GM12878 (cell line): ENCODE results near the gene WDTC1. TPM values are rescaled to one million over a fixed set of nuclear protein-coding genes. Genes with fewer than 3 reads are reported as not detected.

Experiments used
- ATAC-seq: fragments of 200-7000 bp; cut with Tn5 transposase; 3 replicates; pipeline ENCODE4 v1.9.1; 2020; ENCODE audit warnings: mild to moderate bottlenecking, moderate library complexity
- BruUV-seq: library from RNA; stranded (reverse); fragments of 400-500 nt; replicated peaks from 2 replicates; lab custom pipeline; 2021; lab: Mats Ljungman, UMichigan
- CTCF ChIA-PET: fragments of 300-600 bp; sonication (Branson Sonifier 250); formaldehyde crosslinking; extraction: SDS; loops from one replicate; lab custom pipeline; 2021; ENCODE audit warnings: inconsistent platforms; lab: Yijun Ruan, JAX
- POLR2A ChIA-PET: fragments of 350-600 bp; formaldehyde crosslinking; extraction: SDS; loops from one replicate; lab custom pipeline; 2021; ENCODE audit warnings: inconsistent platforms; lab: Charles Lee
- RAD21 ChIA-PET: fragments of 300-600 bp; sonication (Branson Sonifier 250); formaldehyde crosslinking; loops from one replicate; lab custom pipeline; 2023; ENCODE audit warnings: antibody characterized with exemption; ENCODE audit not compliant: unreplicated experiment; lab: Charles Lee
- SMC1A ChIA-PET: fragments of 300-600 bp; sonication (Branson Sonifier 250); formaldehyde crosslinking; loops from one replicate; lab custom pipeline; 2023; ENCODE audit not compliant: unreplicated experiment, uncharacterized antibody; lab: Charles Lee
- DNase-seq: peaks from one replicate; pipeline ENCODE4 v3.0.0-alpha.2; 2011; ENCODE audit warnings: low read depth, low spot score
- FAIRE-seq: peaks from 3 replicates; lab custom pipeline; 2011; peaks lifted over from hg19 to GRCh38; lab: Jason Lieb, UNC
- H2AFZ ChIP-seq: 2 replicates; pipeline ENCODE4 v1.6.0; 2011; ENCODE audit warnings: low read depth, low read length, control low read depth; ENCODE audit not compliant: control insufficient read depth
- H3K27ac ChIP-seq: 2 replicates; pipeline ENCODE4 v1.5.1; 2011; ENCODE audit warnings: control low read depth; ENCODE audit not compliant: control insufficient read depth, insufficient read depth
- H3K27me3 ChIP-seq, 2 experiments: replicated peaks in 1 of 2; 2 replicates each; pipeline versions ENCODE4 v1.6.0 to v1.6.1; 2011; ENCODE audit warnings: low read length in 1 of 2; ENCODE audit not compliant: control insufficient read depth in 2 of 2, insufficient read depth in 2 of 2
- H3K36me3 ChIP-seq, 2 experiments: 2 replicates each; pipeline ENCODE4 v1.5.1; 2011; ENCODE audit warnings: low read length in 1 of 2; ENCODE audit not compliant: control insufficient read depth in 2 of 2, insufficient read depth in 2 of 2
- H3K4me1 ChIP-seq: 2 replicates; pipeline ENCODE4 v1.6.1; 2011; ENCODE audit warnings: mild to moderate bottlenecking, low read length, moderate library complexity, mixed read lengths; ENCODE audit not compliant: control insufficient read depth, insufficient read depth
- H3K4me2 ChIP-seq: 2 replicates; pipeline ENCODE4 v1.6.0; 2011; ENCODE audit warnings: control low read depth; ENCODE audit not compliant: control insufficient read depth, insufficient read depth
- H3K4me3 ChIP-seq: fragments of 200-600 bp; sonication (generic); 2 replicates; pipeline ENCODE4 v1.5.1; 2016
- H3K79me2 ChIP-seq: 2 replicates; pipeline ENCODE4 v1.6.0; 2011; ENCODE audit warnings: low read length; ENCODE audit not compliant: control insufficient read depth, insufficient read depth
- H3K9ac ChIP-seq: 2 replicates; pipeline ENCODE4 v1.8.0; 2011; ENCODE audit warnings: low read length, control low read depth, mixed read lengths; ENCODE audit not compliant: control insufficient read depth, insufficient read depth
- H3K9me3 ChIP-seq: replicated peaks from 3 replicates; pipeline ENCODE4 v1.5.1; 2011; ENCODE audit warnings: mild to moderate bottlenecking, low read length; ENCODE audit not compliant: control insufficient read depth, insufficient read depth
- H4K20me1 ChIP-seq: 2 replicates; pipeline ENCODE4 v1.6.0; 2011; ENCODE audit not compliant: control insufficient read depth, insufficient read depth
- E4F1 ChIP-seq: fragments of 450-650 bp; IDR thresholded peaks from 2 replicates; pipeline ENCODE4 v1.6.1; 2018; ENCODE audit warnings: borderline replicate concordance, mild to moderate bottlenecking; ENCODE audit not compliant: partially characterized antibody
- EED ChIP-seq: sonication (generic); IDR thresholded peaks from 2 replicates; pipeline ENCODE4 v1.6.1; 2016; ENCODE audit warnings: antibody characterized with exemption, low read depth
- FOXM1 ChIP-seq: IDR thresholded peaks from 2 replicates; pipeline ENCODE4 v1.6.1; 2012; ENCODE audit warnings: low read depth, mild to moderate bottlenecking, inconsistent platforms, low read length, moderate library complexity
- NKRF ChIP-seq: fragments of 450-650 bp; conservative IDR thresholded peaks from 2 replicates; pipeline ENCODE4 v1.6.1; 2017; ENCODE audit warnings: mild to moderate bottlenecking, moderate library complexity
- NR2C1 ChIP-seq: fragments of 450-650 bp; IDR thresholded peaks from 2 replicates; pipeline ENCODE4 v1.6.1; 2017; ENCODE audit warnings: antibody characterized with exemption, mild to moderate bottlenecking, moderate library complexity
- NRF1 ChIP-seq: conservative IDR thresholded peaks from 2 replicates; pipeline ENCODE4 v1.6.1; 2011; ENCODE audit warnings: mild to moderate bottlenecking, low read depth, low read length, improper control_type of control experiment
- SMAD5 ChIP-seq: IDR thresholded peaks from 2 replicates; pipeline ENCODE4 v1.6.1; 2016; ENCODE audit warnings: antibody characterized with exemption, low read depth
- TCF12 ChIP-seq: IDR thresholded peaks from 2 replicates; pipeline ENCODE4 v1.6.1; 2011; ENCODE audit warnings: low read depth, mild to moderate bottlenecking, low read length
- TCF3 ChIP-seq: IDR thresholded peaks from 2 replicates; pipeline ENCODE4 v1.6.1; 2012; ENCODE audit warnings: low read depth, mild to moderate bottlenecking, low read length, borderline replicate concordance; ENCODE audit not compliant: insufficient read depth
- YY1 ChIP-seq: IDR thresholded peaks from 2 replicates; pipeline ENCODE4 v1.6.1; 2011; ENCODE audit warnings: low read depth, mild to moderate bottlenecking, low read length
- WGBS: methylation state at CpG from one replicate; pipeline ENCODE4 v1.1.6; 2016; ENCODE audit warnings: low lambda C conversion rate; ENCODE audit not compliant: insufficient replicate concordance, insufficient coverage; ENCODE audit errors: missing lambda C conversion rate; 5-methylcytosine and 5-hydroxymethylcytosine counted together
- in situ Hi-C: fragments of 300-500 bp; cut with MboI; formaldehyde crosslinking; loops from 9 replicates; pipeline ENCODE4 v1.14.3; 2018; ENCODE audit warnings: mixed read lengths
- intact Hi-C: fragments of 100-400 bp; cut with micrococcal nuclease; formaldehyde crosslinking; loops from one replicate; pipeline ENCODE4 v1.14.2; 2022; ENCODE audit not compliant: unreplicated experiment
- polyA plus RNA-seq, 11 experiments: library from polyadenylated mRNA; depleted of rRNA in 4 of 11; unstranded in 6 of 11; stranded (reverse) in 5 of 11; fragments of >200 nt; fragmentation: Nextera tagmentation in 4 of 11; fragmentation: Illumina TruSeq in 1 of 11; extraction: Ambion mirVana in 4 of 11; extraction: Trizol in 1 of 11; gene quantifications; 1 replicate in 1 of 11; 2 replicates in 10 of 11; pipeline versions ENCODE4 v1.2.1 to v1.2.3, GENCODE V29; 2011 to 2016; ENCODE audit warnings: inconsistent platforms in 2 of 11, missing spikeins in 2 of 11, low read depth in 1 of 11
- total RNA-seq, 4 experiments: library from RNA; depleted of rRNA in 3 of 4; stranded (reverse); fragments of >200 nt in 3 of 4; fragmentation: Illumina TruSeq in 1 of 4; extraction: Trizol in 1 of 4; gene quantifications; 2 replicates each; pipeline versions ENCODE4 v1.2.1 to v1.2.3, GENCODE V29; 2013 to 2021
- TF ChIP-seq, protein P1 (sequence below): fragments of 450-650 bp; IDR thresholded peaks from 2 replicates; pipeline ENCODE4 v1.6.1; 2018; ENCODE audit warnings: mild to moderate bottlenecking, low read depth, moderate library complexity; ENCODE audit not compliant: partially characterized antibody
- TF ChIP-seq, protein P2 (sequence below): fragments of 450-650 bp; formaldehyde crosslinking; IDR thresholded peaks from 2 replicates; pipeline ENCODE4 v1.5.0; 2022; ENCODE audit warnings: mild to moderate bottlenecking, missing genetic modification characterization

Gene WDTC1
- total and polyA plus RNA-seq, 10 of the 15 experiments (the other 5 are each of a cell fraction or from before 2014, with no cell fraction given): 0.21 to 28.7 (median 7.6) TPM

DNA sequence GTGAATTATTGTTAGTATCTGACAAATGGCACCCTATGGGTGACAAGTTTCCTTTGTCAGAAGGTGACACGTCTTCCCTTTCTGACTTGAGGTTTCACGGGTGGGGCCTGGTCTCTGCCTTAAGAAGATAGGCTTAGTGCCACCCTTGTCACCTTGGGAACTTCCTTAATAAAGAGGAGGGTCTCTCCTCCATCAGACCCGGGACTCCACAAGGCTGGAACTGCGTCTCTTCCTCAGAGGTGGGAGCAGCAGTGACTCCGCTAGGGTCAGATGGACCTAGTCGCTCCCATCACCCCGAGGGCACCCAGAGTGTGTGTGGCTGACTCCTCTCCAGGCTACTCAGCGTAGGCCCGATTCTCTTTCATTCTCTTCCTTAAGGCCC, 774 bp upstream of the WDTC1 start:
- no TSS peak for BruUV-seq
- no peaks in the 10 kb centered on the region for H3K36me3 ChIP-seq
- H3K4me3 ChIP-seq: peak overlapping the region; percentile 66; the same call in 1 of the 2 replicates
- POLR2A ChIA-PET: interaction anchor here (0.8 to 1.3 kb wide), 5 partner anchors 12 to 79 kb away, joined by 3 to 8 read pairs (median 4); partner anchors contain the start of gene SLC9A1
- peak overlapping the region; percentile 91 for H3K4me2 ChIP-seq
- H4K20me1 ChIP-seq: no peaks in the 10 kb centered on the region
- H3K4me1 ChIP-seq: peaks cover 12% of the 10 kb centered on the region
- RAD21 ChIA-PET: interaction anchor here (1.1 kb wide), 1 partner anchor 20 kb away, joined by 8 read pairs; no protein-coding TSS in a partner anchor
- H3K79me2 ChIP-seq: peaks cover 18% of the 10 kb centered on the region
- intact Hi-C loops (loop anchor here (2.0 kb wide), 1 partner anchor 19 kb away; no protein-coding TSS in a partner anchor), in situ Hi-C loops (no loop called here)
- ATAC-seq: no peak
- H3K27ac ChIP-seq: no peak overlapping the region
- H3K9ac ChIP-seq: no peak overlapping the region
- no peaks in the 10 kb centered on the region for H3K9me3 ChIP-seq
- DNase-seq: no peak
- SMC1A ChIA-PET: interaction anchor here (0.8 to 4.5 kb wide), 6 partner anchors 18 to 121 kb away, joined by 3 to 21 read pairs (median 4); no protein-coding TSS in a partner anchor
- H2AFZ ChIP-seq: peak overlapping the region; percentile 85
- WGBS: 49% methylated on average over 9 of the region's 9 CpGs
- H3K27me3 ChIP-seq: no peaks in the 10 kb centered on the region
- FAIRE-seq: no peak
- CTCF ChIA-PET: interaction anchor here (0.8 to 1.7 kb wide), 3 partner anchors 16 to 392 kb away, joined by 4 to 6 read pairs (median 4); no protein-coding TSS in a partner anchor
- TF ChIP-seq YY1 (no peak), NR2C1 (no peak), FOXM1 (no peak), NRF1 (no peak), TCF3 (no peak), NKRF (no peak), EED (no peak), SMAD5 (no peak), TCF12 (no peak), E4F1 (no peak)
- TF ChIP-seq, protein P1, sequence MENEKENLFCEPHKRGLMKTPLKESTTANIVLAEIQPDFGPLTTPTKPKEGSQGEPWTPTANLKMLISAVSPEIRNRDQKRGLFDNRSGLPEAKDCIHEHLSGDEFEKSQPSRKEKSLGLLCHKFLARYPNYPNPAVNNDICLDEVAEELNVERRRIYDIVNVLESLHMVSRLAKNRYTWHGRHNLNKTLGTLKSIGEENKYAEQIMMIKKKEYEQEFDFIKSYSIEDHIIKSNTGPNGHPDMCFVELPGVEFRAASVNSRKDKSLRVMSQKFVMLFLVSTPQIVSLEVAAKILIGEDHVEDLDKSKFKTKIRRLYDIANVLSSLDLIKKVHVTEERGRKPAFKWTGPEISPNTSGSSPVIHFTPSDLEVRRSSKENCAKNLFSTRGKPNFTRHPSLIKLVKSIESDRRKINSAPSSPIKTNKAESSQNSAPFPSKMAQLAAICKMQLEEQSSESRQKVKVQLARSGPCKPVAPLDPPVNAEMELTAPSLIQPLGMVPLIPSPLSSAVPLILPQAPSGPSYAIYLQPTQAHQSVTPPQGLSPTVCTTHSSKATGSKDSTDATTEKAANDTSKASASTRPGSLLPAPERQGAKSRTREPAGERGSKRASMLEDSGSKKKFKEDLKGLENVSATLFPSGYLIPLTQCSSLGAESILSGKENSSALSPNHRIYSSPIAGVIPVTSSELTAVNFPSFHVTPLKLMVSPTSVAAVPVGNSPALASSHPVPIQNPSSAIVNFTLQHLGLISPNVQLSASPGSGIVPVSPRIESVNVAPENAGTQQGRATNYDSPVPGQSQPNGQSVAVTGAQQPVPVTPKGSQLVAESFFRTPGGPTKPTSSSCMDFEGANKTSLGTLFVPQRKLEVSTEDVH: no peak
- TF ChIP-seq, protein P2, sequence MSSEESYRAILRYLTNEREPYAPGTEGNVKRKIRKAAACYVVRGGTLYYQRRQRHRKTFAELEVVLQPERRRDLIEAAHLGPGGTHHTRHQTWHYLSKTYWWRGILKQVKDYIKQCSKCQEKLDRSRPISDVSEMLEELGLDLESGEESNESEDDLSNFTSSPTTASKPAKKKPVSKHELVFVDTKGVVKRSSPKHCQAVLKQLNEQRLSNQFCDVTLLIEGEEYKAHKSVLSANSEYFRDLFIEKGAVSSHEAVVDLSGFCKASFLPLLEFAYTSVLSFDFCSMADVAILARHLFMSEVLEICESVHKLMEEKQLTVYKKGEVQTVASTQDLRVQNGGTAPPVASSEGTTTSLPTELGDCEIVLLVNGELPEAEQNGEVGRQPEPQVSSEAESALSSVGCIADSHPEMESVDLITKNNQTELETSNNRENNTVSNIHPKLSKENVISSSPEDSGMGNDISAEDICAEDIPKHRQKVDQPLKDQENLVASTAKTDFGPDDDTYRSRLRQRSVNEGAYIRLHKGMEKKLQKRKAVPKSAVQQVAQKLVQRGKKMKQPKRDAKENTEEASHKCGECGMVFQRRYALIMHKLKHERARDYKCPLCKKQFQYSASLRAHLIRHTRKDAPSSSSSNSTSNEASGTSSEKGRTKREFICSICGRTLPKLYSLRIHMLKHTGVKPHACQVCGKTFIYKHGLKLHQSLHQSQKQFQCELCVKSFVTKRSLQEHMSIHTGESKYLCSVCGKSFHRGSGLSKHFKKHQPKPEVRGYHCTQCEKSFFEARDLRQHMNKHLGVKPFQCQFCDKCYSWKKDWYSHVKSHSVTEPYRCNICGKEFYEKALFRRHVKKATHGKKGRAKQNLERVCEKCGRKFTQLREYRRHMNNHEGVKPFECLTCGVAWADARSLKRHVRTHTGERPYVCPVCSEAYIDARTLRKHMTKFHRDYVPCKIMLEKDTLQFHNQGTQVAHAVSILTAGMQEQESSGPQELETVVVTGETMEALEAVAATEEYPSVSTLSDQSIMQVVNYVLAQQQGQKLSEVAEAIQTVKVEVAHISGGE (CRISPR knock-in tag): no peak
